ENCODE measurements around the gene TECTA. TPM values are rescaled to one million over a fixed set of nuclear protein-coding genes. Genes with fewer than 3 reads are reported as not detected.

Gene TECTA
- total RNA-seq, 1 experiment from 2014 or later, result 0.37 TPM

GRCh38 chr11:121212536-121213361, 111.7 kb downstream of the TECTA start:
- CTCF ChIA-PET, result no interaction called here
- no peak for ATAC-seq

DNA sequence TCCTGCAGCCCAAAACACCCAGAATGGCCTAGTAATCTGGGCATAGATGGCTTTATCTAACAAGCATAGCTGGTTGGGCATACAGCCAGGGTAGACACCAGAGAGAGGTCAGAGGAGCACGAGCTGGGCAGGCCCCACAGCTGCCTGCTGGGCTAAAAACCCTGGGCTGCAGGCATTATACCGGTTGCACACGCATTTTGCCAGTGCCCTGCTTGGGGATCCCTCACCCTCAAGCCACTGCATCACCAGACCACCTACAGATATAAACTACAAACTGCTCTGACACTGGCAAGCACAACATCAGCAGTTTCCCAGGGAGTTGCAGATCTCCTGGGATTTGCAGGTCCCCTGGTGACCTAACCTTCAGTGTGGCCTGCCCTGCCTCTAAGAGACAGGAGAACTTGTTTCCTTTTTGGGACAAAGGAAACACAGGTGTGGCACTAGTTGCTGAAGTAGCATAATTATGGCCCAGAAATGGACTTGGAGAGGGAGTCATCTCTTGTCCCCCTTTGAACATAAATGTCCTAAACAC, 112.4 kb downstream of the TECTA start:
- H3K36me3 Mint-ChIP-seq, result no peaks in the 10 kb centered on the region
- ATAC-seq (no peak), DNase-seq (ENCODE audit: low spot score) (no peak)
- no peaks in the 10 kb centered on the region for H3K9me3 Mint-ChIP-seq
- no peak overlapping the region for H3K4me3 Mint-ChIP-seq
- ChIA-PET CTCF (no interaction called here), POLR2A (no interaction called here)
- no peak overlapping the region for H3K27ac Mint-ChIP-seq
- TF ChIP-seq, protein P1, sequence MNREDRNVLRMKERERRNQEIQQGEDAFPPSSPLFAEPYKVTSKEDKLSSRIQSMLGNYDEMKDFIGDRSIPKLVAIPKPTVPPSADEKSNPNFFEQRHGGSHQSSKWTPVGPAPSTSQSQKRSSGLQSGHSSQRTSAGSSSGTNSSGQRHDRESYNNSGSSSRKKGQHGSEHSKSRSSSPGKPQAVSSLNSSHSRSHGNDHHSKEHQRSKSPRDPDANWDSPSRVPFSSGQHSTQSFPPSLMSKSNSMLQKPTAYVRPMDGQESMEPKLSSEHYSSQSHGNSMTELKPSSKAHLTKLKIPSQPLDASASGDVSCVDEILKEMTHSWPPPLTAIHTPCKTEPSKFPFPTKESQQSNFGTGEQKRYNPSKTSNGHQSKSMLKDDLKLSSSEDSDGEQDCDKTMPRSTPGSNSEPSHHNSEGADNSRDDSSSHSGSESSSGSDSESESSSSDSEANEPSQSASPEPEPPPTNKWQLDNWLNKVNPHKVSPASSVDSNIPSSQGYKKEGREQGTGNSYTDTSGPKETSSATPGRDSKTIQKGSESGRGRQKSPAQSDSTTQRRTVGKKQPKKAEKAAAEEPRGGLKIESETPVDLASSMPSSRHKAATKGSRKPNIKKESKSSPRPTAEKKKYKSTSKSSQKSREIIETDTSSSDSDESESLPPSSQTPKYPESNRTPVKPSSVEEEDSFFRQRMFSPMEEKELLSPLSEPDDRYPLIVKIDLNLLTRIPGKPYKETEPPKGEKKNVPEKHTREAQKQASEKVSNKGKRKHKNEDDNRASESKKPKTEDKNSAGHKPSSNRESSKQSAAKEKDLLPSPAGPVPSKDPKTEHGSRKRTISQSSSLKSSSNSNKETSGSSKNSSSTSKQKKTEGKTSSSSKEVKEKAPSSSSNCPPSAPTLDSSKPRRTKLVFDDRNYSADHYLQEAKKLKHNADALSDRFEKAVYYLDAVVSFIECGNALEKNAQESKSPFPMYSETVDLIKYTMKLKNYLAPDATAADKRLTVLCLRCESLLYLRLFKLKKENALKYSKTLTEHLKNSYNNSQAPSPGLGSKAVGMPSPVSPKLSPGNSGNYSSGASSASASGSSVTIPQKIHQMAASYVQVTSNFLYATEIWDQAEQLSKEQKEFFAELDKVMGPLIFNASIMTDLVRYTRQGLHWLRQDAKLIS (CRISPR knock-in tag; IDR thresholded peaks at IDR 0.05; ENCODE audit: borderline replicate concordance), result no peak
- peaks cover 3% of the 10 kb centered on the region; the same call in 1 of the 2 replicates for H3K4me1 Mint-ChIP-seq
- H3K27me3 Mint-ChIP-seq (ENCODE audit: low read depth), result no peaks in the 10 kb centered on the region

More at GRCh38 chr11:121212536-121213361, 111.7 kb downstream of the TECTA start:
- Mint-ChIP-seq H3K4me3 (no peak overlapping the region), H3K27ac (no peak overlapping the region), H3K4me1 (peaks cover 3% of the 10 kb centered on the region; the same call in 1 of the 2 replicates), H3K36me3 (no peaks in the 10 kb centered on the region), H3K9me3 (no peaks in the 10 kb centered on the region), H3K27me3 (ENCODE audit: low read depth) (no peaks in the 10 kb centered on the region)
- TF ChIP-seq E2F5 (CRISPR knock-in tag; IDR thresholded peaks at IDR 0.05), result no peak
- no peak for TF ChIP-seq NR2C2 (CRISPR knock-in tag; IDR thresholded peaks at IDR 0.05)
- TF ChIP-seq MYBL2 (CRISPR knock-in tag; IDR thresholded peaks at IDR 0.05), result no peak
- no peak for TF ChIP-seq SMAD3 (CRISPR knock-in tag; IDR thresholded peaks at IDR 0.05; ENCODE audit: borderline replicate concordance)
- no peak for TF ChIP-seq TEAD4 (CRISPR knock-in tag; IDR thresholded peaks at IDR 0.05)
- no peak for TF ChIP-seq ZNF138 (CRISPR knock-in tag; conservative IDR thresholded peaks at IDR 0.05)
- no peak for TF ChIP-seq JUN (CRISPR knock-in tag; IDR thresholded peaks at IDR 0.05)
- no peak for TF ChIP-seq NR3C1 (CRISPR knock-in tag; conservative IDR thresholded peaks at IDR 0.05; ENCODE audit: low read depth)
- no peak for TF ChIP-seq ZNF232 (CRISPR knock-in tag; IDR thresholded peaks at IDR 0.05)
- TF ChIP-seq GABPB1 (CRISPR knock-in tag; IDR thresholded peaks at IDR 0.05), result no peak
- no peak for TF ChIP-seq ZNF317 (CRISPR knock-in tag; IDR thresholded peaks at IDR 0.05; ENCODE audit: borderline replicate concordance, low read depth)
- TF ChIP-seq, protein P2, sequence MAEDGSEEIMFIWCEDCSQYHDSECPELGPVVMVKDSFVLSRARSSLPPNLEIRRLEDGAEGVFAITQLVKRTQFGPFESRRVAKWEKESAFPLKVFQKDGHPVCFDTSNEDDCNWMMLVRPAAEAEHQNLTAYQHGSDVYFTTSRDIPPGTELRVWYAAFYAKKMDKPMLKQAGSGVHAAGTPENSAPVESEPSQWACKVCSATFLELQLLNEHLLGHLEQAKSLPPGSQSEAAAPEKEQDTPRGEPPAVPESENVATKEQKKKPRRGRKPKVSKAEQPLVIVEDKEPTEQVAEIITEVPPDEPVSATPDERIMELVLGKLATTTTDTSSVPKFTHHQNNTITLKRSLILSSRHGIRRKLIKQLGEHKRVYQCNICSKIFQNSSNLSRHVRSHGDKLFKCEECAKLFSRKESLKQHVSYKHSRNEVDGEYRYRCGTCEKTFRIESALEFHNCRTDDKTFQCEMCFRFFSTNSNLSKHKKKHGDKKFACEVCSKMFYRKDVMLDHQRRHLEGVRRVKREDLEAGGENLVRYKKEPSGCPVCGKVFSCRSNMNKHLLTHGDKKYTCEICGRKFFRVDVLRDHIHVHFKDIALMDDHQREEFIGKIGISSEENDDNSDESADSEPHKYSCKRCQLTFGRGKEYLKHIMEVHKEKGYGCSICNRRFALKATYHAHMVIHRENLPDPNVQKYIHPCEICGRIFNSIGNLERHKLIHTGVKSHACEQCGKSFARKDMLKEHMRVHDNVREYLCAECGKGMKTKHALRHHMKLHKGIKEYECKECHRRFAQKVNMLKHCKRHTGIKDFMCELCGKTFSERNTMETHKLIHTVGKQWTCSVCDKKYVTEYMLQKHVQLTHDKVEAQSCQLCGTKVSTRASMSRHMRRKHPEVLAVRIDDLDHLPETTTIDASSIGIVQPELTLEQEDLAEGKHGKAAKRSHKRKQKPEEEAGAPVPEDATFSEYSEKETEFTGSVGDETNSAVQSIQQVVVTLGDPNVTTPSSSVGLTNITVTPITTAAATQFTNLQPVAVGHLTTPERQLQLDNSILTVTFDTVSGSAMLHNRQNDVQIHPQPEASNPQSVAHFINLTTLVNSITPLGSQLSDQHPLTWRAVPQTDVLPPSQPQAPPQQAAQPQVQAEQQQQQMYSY (CRISPR knock-in tag; IDR thresholded peaks at IDR 0.05), result no peak
- TF ChIP-seq ZNF423 (CRISPR knock-in tag; IDR thresholded peaks at IDR 0.05), result no peak
- TF ChIP-seq CREM (CRISPR knock-in tag; IDR thresholded peaks at IDR 0.05), result no peak
- DNase-seq (ENCODE audit: low spot score), result no peak
- POLR2A ChIA-PET, result no interaction called here

Measured in WTC11 (cell line).